Left ventricle myocardium inferior (tissue), 1 donor: ENCODE results near the gene CBX4. TPM values are rescaled to one million over a fixed set of nuclear protein-coding genes. Genes with fewer than 3 reads are reported as not detected.

Experiments
- DNase-seq: peaks from one replicate; pipeline ENCODE4 v3.0.0-alpha.2; 2020
- H3K27ac ChIP-seq: fragments of 200-600 bp; replicated peaks from 2 replicates; pipeline ENCODE4 v1.8.0; 2021
- H3K27me3 ChIP-seq: fragments of 200-600 bp; 2 replicates; pipeline ENCODE4 v1.8.0; 2021; ENCODE audit warnings: low read depth
- H3K36me3 ChIP-seq: fragments of 200-600 bp; 2 replicates; pipeline ENCODE4 v1.8.0; 2021
- H3K4me1 ChIP-seq: fragments of 200-600 bp; 2 replicates; pipeline ENCODE4 v1.8.0; 2021
- H3K4me3 ChIP-seq: fragments of 200-600 bp; 2 replicates; pipeline ENCODE4 v1.8.0; 2021; ENCODE audit warnings: mild to moderate bottlenecking, moderate library complexity
- H3K9me3 ChIP-seq: fragments of 200-600 bp; replicated peaks from 2 replicates; pipeline ENCODE4 v1.8.0; 2021
- CTCF ChIP-seq: fragments of 200-600 bp; IDR thresholded peaks from 2 replicates; pipeline ENCODE4 v1.8.0; 2021; ENCODE audit warnings: antibody characterized with exemption, mild to moderate bottlenecking, borderline replicate concordance
- intact Hi-C: fragments of 100-400 bp; cut with micrococcal nuclease; formaldehyde crosslinking; loops from one replicate; pipeline ENCODE4 v1.11.0; 2022
- total RNA-seq: library from RNA; stranded (reverse); fragmentation: NEBNext Ultra II Directional; extraction: Animal tissue kit (Norgen Biotek cat#: 25700); gene quantifications from one replicate; pipeline ENCODE4 v1.2.1, GENCODE V29; 2021
- donor health status: DM: no; HTN: yes; CAD: no; lungs with severe emphysema.

Gene CBX4
- total RNA-seq, 1 donor from 2014 or later = 28.7 TPM

DNA sequence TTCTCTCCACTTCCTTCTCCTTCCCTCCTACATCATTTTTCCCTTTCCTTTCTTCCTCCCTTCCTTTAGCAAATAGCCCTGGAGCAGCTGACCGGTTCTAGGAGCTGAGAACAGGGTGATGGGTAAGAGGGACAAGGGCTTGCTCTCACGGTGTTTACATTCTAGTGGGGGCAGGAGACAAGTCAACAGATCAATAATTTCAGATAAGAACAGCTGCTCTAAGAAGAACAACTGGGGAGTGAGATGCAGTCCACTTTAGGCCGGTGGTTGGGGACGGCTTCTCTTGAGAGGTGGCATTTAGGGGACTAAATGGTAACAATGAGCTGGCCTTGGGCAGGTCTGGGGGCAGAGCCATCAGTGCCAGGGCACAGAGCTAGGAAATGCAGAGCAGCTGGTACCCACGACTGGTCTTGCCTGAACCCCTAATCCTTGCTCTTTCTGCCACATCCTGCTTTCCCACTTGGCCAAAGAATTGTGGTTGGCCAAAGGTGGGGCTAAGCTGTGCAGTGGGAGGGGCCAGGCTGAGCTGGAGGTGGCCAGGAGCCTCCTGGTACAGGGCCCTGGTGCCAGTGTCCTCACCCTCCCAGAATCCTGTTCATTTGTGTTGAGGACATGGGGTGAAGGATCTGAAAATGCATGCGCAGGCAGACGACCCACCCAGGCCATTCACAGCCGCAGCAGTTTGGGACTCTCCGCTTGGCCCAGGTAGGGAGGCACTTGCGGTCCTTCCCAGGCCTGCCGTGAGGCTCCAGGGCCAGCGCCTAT, 17.7 kb downstream of the CBX4 start:
- Histone ChIP-seq H3K4me1 (peaks cover 34% of the 10 kb centered on the region), H3K27me3 (peaks cover 32% of the 10 kb centered on the region), H3K4me3 (no peak overlapping the region), H3K27ac (peak overlapping the region; percentile 76), H3K36me3 (no peaks in the 10 kb centered on the region), H3K9me3 (no peaks in the 10 kb centered on the region)
- intact Hi-C loops = no loop called here
- no peak for TF ChIP-seq CTCF
- DNase-seq = no peak

GRCh38 chr17:79820959-79821330, 18.3 kb downstream of the CBX4 start:
- Histone ChIP-seq H3K4me1 (peaks cover 34% of the 10 kb centered on the region), H3K4me3 (no peak overlapping the region), H3K27ac (peak overlapping the region; percentile 76), H3K9me3 (no peaks in the 10 kb centered on the region), H3K36me3 (no peaks in the 10 kb centered on the region), H3K27me3 (peaks cover 38% of the 10 kb centered on the region)
- intact Hi-C loops = no loop called here
- TF ChIP-seq CTCF = no peak
- DNase-seq = no peak

GRCh38 chr17:79819534-79820276, 19.5 kb downstream of the CBX4 start:
- no peaks in the 10 kb centered on the region for H3K36me3 ChIP-seq
- DNase-seq = no peak
- H3K4me1 ChIP-seq = peaks cover 43% of the 10 kb centered on the region
- H3K4me3 ChIP-seq = no peak overlapping the region
- intact Hi-C loops = no loop called here
- peaks cover 44% of the 10 kb centered on the region for H3K27me3 ChIP-seq
- no peaks in the 10 kb centered on the region for H3K9me3 ChIP-seq
- H3K27ac ChIP-seq = peak overlapping the region; percentile 76
- TF ChIP-seq CTCF = no peak

DNA sequence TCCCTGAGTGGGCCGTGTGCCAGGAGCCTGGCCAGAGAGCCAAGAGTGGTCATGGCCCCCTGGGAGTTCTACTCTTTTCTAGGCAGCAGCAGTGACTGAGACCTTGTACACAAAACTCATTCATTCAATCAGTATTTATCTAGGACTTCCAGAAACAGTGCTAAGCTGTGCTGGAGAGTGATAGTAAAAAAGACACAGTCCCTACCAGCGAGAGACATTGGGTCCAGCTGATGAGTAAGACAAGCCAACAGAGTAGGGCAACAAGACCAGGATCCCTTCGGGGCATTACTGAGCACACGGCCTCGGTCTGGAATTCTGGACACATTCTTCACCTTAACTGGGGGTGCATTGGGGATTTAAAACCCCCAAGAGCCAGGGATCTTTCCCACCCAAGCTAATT, 20.2 kb downstream of the CBX4 start:
- no peak for DNase-seq
- no peaks in the 10 kb centered on the region for H3K36me3 ChIP-seq
- no peak overlapping the region for H3K4me3 ChIP-seq
- H3K27me3 ChIP-seq = peaks cover 48% of the 10 kb centered on the region
- peak overlapping the region; percentile 76 for H3K27ac ChIP-seq
- no peaks in the 10 kb centered on the region for H3K9me3 ChIP-seq
- peaks cover 49% of the 10 kb centered on the region for H3K4me1 ChIP-seq
- intact Hi-C loops = no loop called here
- no peak for TF ChIP-seq CTCF

DNA sequence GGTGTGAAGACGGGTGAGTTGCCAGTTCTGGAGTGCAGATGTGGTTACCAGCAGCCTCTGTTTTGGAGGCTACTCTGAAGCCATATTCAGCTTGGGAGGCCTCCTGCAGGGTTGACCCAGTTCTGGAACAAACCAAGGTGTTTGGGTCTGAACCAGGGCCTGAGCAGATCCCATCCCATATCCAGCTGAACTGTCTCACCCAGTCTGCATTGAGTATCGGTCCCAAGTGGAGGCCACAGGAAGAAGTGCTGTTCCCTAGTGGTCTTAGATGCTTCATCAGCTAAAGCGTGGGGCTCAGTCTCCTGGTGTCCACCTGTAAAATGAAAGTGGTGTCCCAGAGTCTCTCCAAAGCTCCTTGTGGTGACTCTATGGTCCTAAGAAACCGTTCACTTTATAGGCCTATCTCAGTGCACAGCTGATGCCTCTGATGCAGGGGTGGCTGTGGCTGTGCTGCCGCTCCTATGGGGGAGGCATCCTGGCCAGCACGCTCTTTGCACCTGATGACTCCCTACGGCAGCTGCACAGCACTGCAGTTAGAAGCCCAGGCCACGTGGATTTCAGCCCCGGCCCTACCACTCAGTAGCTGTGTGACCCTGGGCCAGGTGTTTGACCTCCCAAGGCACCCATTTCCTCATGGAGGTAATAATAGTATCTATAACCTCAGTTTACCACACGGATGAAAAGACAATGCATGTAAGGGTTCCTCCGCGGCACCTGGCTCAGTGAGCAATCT, 21.0 kb downstream of the CBX4 start:
- peaks cover 57% of the 10 kb centered on the region for H3K27me3 ChIP-seq
- TF ChIP-seq CTCF = no peak
- H3K36me3 ChIP-seq = no peaks in the 10 kb centered on the region
- H3K4me1 ChIP-seq = peaks cover 53% of the 10 kb centered on the region
- H3K4me3 ChIP-seq = no peak overlapping the region
- H3K27ac ChIP-seq = no peak overlapping the region
- intact Hi-C loops = no loop called here
- DNase-seq = no peak
- H3K9me3 ChIP-seq = no peaks in the 10 kb centered on the region
